WTC11 (cell line): ENCODE measurements around the gene KLHL33. TPM values are rescaled to one million over a fixed set of nuclear protein-coding genes. Genes with fewer than 3 reads are reported as not detected.

Source experiments
- ATAC-seq: fragments of 200-7000 bp; cut with Tn5 transposase; 2 replicates; pipeline ENCODE4 v1.10.0; 2021; ENCODE audit warnings: mild to moderate bottlenecking, moderate library complexity
- CTCF ChIA-PET: fragments of 300-600 bp; sonication (Branson Sonifier 250); formaldehyde crosslinking; loops from one replicate; lab custom pipeline; 2021; ENCODE audit warnings: antibody characterized with exemption; lab: Charles Lee
- POLR2A ChIA-PET: fragments of 350-600 bp; sonication (Branson Sonifier 250); formaldehyde crosslinking; loops from one replicate; lab custom pipeline; 2021; ENCODE audit warnings: antibody characterized with exemption; lab: Charles Lee
- DNase-seq: peaks from one replicate; pipeline ENCODE4 v3.0.0; 2021; ENCODE audit warnings: low spot score
- H3K27ac Mint-ChIP-seq: 2 replicates; pipeline ENCODE4 v1.8.0; 2021; ENCODE audit warnings: mixed read lengths
- H3K27me3 Mint-ChIP-seq: 2 replicates; pipeline ENCODE4 v1.8.0; 2021; ENCODE audit warnings: low read depth, mild to moderate bottlenecking, moderate library complexity, mixed read lengths
- H3K36me3 Mint-ChIP-seq: 2 replicates; pipeline ENCODE4 v1.8.0; 2021; ENCODE audit warnings: mixed read lengths
- H3K4me1 Mint-ChIP-seq: 2 replicates; pipeline ENCODE4 v1.8.0; 2022; ENCODE audit warnings: mixed read lengths
- H3K4me3 Mint-ChIP-seq: 2 replicates; pipeline ENCODE4 v1.8.0; 2021; ENCODE audit warnings: mild to moderate bottlenecking, moderate library complexity, mixed read lengths
- H3K9me3 Mint-ChIP-seq: 2 replicates; pipeline ENCODE4 v1.8.0; 2021; ENCODE audit warnings: mixed read lengths
- CBFB ChIP-seq: sonication (generic); formaldehyde crosslinking; IDR thresholded peaks from 2 replicates; pipeline ENCODE4 v1.8.1; 2022; ENCODE audit warnings: mild to moderate bottlenecking, low read depth, missing genetic modification reagents
- ELF4 ChIP-seq: sonication (generic); formaldehyde crosslinking; IDR thresholded peaks from 2 replicates; pipeline ENCODE4 v1.8.1; 2022; ENCODE audit warnings: low read depth, mild to moderate bottlenecking, moderate library complexity, missing genetic modification reagents
- ESRRA ChIP-seq: sonication (generic); formaldehyde crosslinking; IDR thresholded peaks from 2 replicates; pipeline ENCODE4 v1.8.1; 2022; ENCODE audit warnings: mild to moderate bottlenecking, missing genetic modification reagents, borderline replicate concordance
- FOXJ3 ChIP-seq: sonication (generic); formaldehyde crosslinking; IDR thresholded peaks from 2 replicates; pipeline ENCODE4 v1.9.0; 2021; ENCODE audit warnings: missing genetic modification reagents, mild to moderate bottlenecking, borderline replicate concordance
- HMGXB4 ChIP-seq: sonication (generic); formaldehyde crosslinking; IDR thresholded peaks from 2 replicates; pipeline ENCODE4 v1.8.1; 2023; ENCODE audit warnings: mild to moderate bottlenecking, moderate library complexity, missing genetic modification reagents
- IRF2 ChIP-seq: sonication (generic); formaldehyde crosslinking; IDR thresholded peaks from 2 replicates; pipeline ENCODE4 v1.8.0; 2022; ENCODE audit warnings: low read depth, missing genetic modification reagents, borderline replicate concordance
- MLX ChIP-seq: sonication (generic); formaldehyde crosslinking; IDR thresholded peaks from 2 replicates; pipeline ENCODE4 v1.8.1; 2023; ENCODE audit warnings: mild to moderate bottlenecking, missing genetic modification reagents, moderate library complexity
- MYBL2 ChIP-seq: sonication (generic); formaldehyde crosslinking; IDR thresholded peaks from 2 replicates; pipeline ENCODE4 v1.8.1; 2023; ENCODE audit warnings: mild to moderate bottlenecking, moderate library complexity, missing genetic modification reagents
- RORB ChIP-seq: fragments of 250-450 bp; sonication (Bioruptor Pico); IDR thresholded peaks from 2 replicates; pipeline ENCODE4 v1.9.0; 2021; ENCODE audit warnings: mild to moderate bottlenecking
- SMAD3 ChIP-seq: sonication (generic); formaldehyde crosslinking; IDR thresholded peaks from 2 replicates; pipeline ENCODE4 v1.8.0; 2022; ENCODE audit warnings: missing genetic modification reagents, mild to moderate bottlenecking, borderline replicate concordance
- TP53 ChIP-seq: sonication (generic); formaldehyde crosslinking; IDR thresholded peaks from 2 replicates; pipeline ENCODE4 v1.8.1; 2023; ENCODE audit warnings: mild to moderate bottlenecking, missing genetic modification reagents
- ZBTB43 ChIP-seq: sonication (generic); formaldehyde crosslinking; IDR thresholded peaks from 2 replicates; pipeline ENCODE4 v1.8.1; 2023; ENCODE audit warnings: mild to moderate bottlenecking, missing genetic modification reagents
- ZNF219 ChIP-seq: sonication (generic); formaldehyde crosslinking; IDR thresholded peaks from 2 replicates; pipeline ENCODE4 v1.8.0; 2023; ENCODE audit warnings: missing genetic modification reagents, mild to moderate bottlenecking, borderline replicate concordance
- ZNF671 ChIP-seq: fragments of 250-450 bp; sonication (Bioruptor Pico); IDR thresholded peaks from 2 replicates; pipeline ENCODE4 v1.8.0; 2021; ENCODE audit warnings: mild to moderate bottlenecking
- total RNA-seq: library from RNA; stranded (reverse); gene quantifications from 3 replicates; pipeline ENCODE4 v1.2.3, GENCODE V29; 2021
- TF ChIP-seq, protein P1 (sequence below): sonication (generic); formaldehyde crosslinking; IDR thresholded peaks from 2 replicates; pipeline ENCODE4 v1.8.0; 2022; ENCODE audit warnings: mild to moderate bottlenecking, missing genetic modification reagents
- TF ChIP-seq, protein P2 (sequence below): sonication (generic); formaldehyde crosslinking; conservative IDR thresholded peaks from 2 replicates; pipeline ENCODE4 v1.8.1; 2022; ENCODE audit warnings: mild to moderate bottlenecking, missing genetic modification reagents
- TF ChIP-seq, protein P3 (sequence below): sonication (generic); formaldehyde crosslinking; IDR thresholded peaks from 2 replicates; pipeline ENCODE4 v1.8.0; 2022; ENCODE audit warnings: mild to moderate bottlenecking, missing genetic modification reagents
- TF ChIP-seq, protein P4 (sequence below): sonication (generic); formaldehyde crosslinking; IDR thresholded peaks from 2 replicates; pipeline ENCODE4 v1.8.1; 2022; ENCODE audit warnings: missing genetic modification reagents, borderline replicate concordance
- TF ChIP-seq, protein P5 (sequence below): fragments of 250-450 bp; sonication (Bioruptor Pico); IDR thresholded peaks from 2 replicates; pipeline ENCODE4 v1.9.0; 2021; ENCODE audit warnings: mild to moderate bottlenecking, borderline replicate concordance
- TF ChIP-seq, protein P6 (sequence below): fragments of 250-450 bp; sonication (Bioruptor Pico); IDR thresholded peaks from 2 replicates; pipeline ENCODE4 v2.1.2; 2022; ENCODE audit warnings: mild to moderate bottlenecking, moderate library complexity

Gene KLHL33
- total RNA-seq, 1 experiment from 2014 or later: 0.17 TPM

GRCh38 chr14:20380681-20381080 lies 55.3 kb downstream of the KLHL33 start:
- Mint-ChIP-seq H3K27me3 (no peaks in the 10 kb centered on the region), H3K4me1 (no peaks in the 10 kb centered on the region), H3K4me3 (no peak overlapping the region), H3K9me3 (no peaks in the 10 kb centered on the region), H3K27ac (no peak overlapping the region), H3K36me3 (peaks cover 28% of the 10 kb centered on the region)
- DNase-seq (no peak), ATAC-seq (no peak)
- TF ChIP-seq ELF4 (CRISPR knock-in tag) (no peak), HMGXB4 (CRISPR knock-in tag) (no peak)
- TF ChIP-seq, protein P1, sequence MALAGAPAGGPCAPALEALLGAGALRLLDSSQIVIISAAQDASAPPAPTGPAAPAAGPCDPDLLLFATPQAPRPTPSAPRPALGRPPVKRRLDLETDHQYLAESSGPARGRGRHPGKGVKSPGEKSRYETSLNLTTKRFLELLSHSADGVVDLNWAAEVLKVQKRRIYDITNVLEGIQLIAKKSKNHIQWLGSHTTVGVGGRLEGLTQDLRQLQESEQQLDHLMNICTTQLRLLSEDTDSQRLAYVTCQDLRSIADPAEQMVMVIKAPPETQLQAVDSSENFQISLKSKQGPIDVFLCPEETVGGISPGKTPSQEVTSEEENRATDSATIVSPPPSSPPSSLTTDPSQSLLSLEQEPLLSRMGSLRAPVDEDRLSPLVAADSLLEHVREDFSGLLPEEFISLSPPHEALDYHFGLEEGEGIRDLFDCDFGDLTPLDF: no peak
- ChIA-PET CTCF (interaction anchor here (1.4 kb wide), 1 partner anchor 228 kb away, joined by 5 read pairs; no protein-coding TSS in a partner anchor), POLR2A (no interaction called here)

DNA sequence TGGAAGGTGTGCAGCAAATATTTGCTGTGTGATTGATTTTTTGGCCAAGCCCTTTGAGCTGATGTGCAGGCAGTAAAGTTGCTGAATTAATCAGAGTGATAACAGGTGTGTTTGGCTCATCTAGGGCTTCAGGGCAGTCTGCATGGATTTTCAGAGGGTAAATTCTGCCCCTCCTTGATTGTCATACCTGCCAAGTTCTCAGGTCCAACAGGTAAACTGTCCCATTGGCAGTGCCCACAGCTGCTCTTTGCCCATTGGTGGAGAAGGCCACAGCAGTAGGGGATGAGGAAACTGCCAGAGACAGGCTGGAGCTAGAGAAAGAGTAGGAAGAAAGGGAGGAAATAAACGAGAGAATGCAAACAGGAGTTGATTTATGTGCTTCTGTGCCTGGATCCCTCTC lies 56.2 kb downstream of the KLHL33 start:
- CTCF ChIA-PET: interaction anchor here (1.3 kb wide), 1 partner anchor 36 kb away, joined by 3 read pairs; no protein-coding TSS in a partner anchor
- Mint-ChIP-seq H3K9me3 (no peaks in the 10 kb centered on the region), H3K27me3 (no peaks in the 10 kb centered on the region), H3K4me1 (no peaks in the 10 kb centered on the region), H3K36me3 (peaks cover 30% of the 10 kb centered on the region), H3K27ac (no peak overlapping the region), H3K4me3 (no peak overlapping the region)
- ATAC-seq (no peak), DNase-seq (no peak)
- POLR2A ChIA-PET: no interaction called here
- no peak for TF ChIP-seq ZNF671 (CRISPR knock-in tag)
- TF ChIP-seq CBFB (CRISPR knock-in tag): no peak
- TF ChIP-seq, protein P2, sequence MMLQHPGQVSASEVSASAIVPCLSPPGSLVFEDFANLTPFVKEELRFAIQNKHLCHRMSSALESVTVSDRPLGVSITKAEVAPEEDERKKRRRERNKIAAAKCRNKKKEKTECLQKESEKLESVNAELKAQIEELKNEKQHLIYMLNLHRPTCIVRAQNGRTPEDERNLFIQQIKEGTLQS (CRISPR knock-in tag): no peak
- TF ChIP-seq, protein P3, sequence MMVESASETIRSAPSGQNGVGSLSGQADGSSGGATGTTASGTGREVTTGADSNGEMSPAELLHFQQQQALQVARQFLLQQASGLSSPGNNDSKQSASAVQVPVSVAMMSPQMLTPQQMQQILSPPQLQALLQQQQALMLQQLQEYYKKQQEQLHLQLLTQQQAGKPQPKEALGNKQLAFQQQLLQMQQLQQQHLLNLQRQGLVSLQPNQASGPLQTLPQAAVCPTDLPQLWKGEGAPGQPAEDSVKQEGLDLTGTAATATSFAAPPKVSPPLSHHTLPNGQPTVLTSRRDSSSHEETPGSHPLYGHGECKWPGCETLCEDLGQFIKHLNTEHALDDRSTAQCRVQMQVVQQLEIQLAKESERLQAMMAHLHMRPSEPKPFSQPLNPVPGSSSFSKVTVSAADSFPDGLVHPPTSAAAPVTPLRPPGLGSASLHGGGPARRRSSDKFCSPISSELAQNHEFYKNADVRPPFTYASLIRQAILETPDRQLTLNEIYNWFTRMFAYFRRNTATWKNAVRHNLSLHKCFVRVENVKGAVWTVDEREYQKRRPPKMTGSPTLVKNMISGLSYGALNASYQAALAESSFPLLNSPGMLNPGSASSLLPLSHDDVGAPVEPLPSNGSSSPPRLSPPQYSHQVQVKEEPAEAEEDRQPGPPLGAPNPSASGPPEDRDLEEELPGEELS: no peak
- TF ChIP-seq SMAD3 (CRISPR knock-in tag): no peak
- no peak for TF ChIP-seq FOXJ3
- TF ChIP-seq, protein P4, sequence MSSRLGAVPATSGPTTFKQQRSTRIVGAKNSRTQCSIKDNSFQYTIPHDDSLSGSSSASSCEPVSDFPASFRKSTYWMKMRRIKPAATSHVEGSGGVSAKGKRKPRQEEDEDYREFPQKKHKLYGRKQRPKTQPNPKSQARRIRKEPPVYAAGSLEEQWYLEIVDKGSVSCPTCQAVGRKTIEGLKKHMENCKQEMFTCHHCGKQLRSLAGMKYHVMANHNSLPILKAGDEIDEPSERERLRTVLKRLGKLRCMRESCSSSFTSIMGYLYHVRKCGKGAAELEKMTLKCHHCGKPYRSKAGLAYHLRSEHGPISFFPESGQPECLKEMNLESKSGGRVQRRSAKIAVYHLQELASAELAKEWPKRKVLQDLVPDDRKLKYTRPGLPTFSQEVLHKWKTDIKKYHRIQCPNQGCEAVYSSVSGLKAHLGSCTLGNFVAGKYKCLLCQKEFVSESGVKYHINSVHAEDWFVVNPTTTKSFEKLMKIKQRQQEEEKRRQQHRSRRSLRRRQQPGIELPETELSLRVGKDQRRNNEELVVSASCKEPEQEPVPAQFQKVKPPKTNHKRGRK (CRISPR knock-in tag): no peak
- no peak for TF ChIP-seq ZNF219 (CRISPR knock-in tag)
- no peak for TF ChIP-seq MYBL2 (CRISPR knock-in tag)
- TF ChIP-seq ZBTB43 (CRISPR knock-in tag): no peak
- no peak for TF ChIP-seq RORB (CRISPR knock-in tag)
- TF ChIP-seq, protein P5, sequence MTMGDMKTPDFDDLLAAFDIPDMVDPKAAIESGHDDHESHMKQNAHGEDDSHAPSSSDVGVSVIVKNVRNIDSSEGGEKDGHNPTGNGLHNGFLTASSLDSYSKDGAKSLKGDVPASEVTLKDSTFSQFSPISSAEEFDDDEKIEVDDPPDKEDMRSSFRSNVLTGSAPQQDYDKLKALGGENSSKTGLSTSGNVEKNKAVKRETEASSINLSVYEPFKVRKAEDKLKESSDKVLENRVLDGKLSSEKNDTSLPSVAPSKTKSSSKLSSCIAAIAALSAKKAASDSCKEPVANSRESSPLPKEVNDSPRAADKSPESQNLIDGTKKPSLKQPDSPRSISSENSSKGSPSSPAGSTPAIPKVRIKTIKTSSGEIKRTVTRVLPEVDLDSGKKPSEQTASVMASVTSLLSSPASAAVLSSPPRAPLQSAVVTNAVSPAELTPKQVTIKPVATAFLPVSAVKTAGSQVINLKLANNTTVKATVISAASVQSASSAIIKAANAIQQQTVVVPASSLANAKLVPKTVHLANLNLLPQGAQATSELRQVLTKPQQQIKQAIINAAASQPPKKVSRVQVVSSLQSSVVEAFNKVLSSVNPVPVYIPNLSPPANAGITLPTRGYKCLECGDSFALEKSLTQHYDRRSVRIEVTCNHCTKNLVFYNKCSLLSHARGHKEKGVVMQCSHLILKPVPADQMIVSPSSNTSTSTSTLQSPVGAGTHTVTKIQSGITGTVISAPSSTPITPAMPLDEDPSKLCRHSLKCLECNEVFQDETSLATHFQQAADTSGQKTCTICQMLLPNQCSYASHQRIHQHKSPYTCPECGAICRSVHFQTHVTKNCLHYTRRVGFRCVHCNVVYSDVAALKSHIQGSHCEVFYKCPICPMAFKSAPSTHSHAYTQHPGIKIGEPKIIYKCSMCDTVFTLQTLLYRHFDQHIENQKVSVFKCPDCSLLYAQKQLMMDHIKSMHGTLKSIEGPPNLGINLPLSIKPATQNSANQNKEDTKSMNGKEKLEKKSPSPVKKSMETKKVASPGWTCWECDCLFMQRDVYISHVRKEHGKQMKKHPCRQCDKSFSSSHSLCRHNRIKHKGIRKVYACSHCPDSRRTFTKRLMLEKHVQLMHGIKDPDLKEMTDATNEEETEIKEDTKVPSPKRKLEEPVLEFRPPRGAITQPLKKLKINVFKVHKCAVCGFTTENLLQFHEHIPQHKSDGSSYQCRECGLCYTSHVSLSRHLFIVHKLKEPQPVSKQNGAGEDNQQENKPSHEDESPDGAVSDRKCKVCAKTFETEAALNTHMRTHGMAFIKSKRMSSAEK (CRISPR knock-in tag): no peak
- TF ChIP-seq MLX: no peak
- TF ChIP-seq, protein P6, sequence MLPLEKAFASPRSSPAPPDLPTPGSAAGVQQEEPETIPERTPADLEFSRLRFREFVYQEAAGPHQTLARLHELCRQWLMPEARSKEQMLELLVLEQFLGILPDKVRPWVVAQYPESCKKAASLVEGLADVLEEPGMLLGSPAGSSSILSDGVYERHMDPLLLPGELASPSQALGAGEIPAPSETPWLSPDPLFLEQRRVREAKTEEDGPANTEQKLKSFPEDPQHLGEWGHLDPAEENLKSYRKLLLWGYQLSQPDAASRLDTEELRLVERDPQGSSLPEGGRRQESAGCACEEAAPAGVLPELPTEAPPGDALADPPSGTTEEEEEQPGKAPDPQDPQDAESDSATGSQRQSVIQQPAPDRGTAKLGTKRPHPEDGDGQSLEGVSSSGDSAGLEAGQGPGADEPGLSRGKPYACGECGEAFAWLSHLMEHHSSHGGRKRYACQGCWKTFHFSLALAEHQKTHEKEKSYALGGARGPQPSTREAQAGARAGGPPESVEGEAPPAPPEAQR (CRISPR knock-in tag): no peak
- no peak for TF ChIP-seq IRF2 (CRISPR knock-in tag)
- no peak for TF ChIP-seq ESRRA (CRISPR knock-in tag)
- TF ChIP-seq TP53 (CRISPR knock-in tag): no peak
